Measurements from ENCODE around the gene GAMT. TPM values are rescaled to one million over a fixed set of nuclear protein-coding genes. Genes with fewer than 3 reads are reported as not detected.

Gene GAMT
- total and polyA plus RNA-seq, 2 experiments from 2014 or later = 21.5 to 36.9 TPM

- TF ChIP-seq EZH2 (IDR thresholded peaks at IDR 0.05; ENCODE audit: low read depth, unreplicated experiment) = no peak
- TF ChIP-seq ZNF114 (CRISPR knock-in tag; IDR thresholded peaks at IDR 0.05) = no peak
- TF ChIP-seq ZNF331 (CRISPR knock-in tag; IDR thresholded peaks at IDR 0.05; ENCODE audit: low read depth) = 0 out of 2 replicates have a peak, but pooled peaks have one; percentile 18
- TF ChIP-seq JUNB (IDR thresholded peaks at IDR 0.05; ENCODE audit: unreplicated experiment) = no peak
- TF ChIP-seq NANOG (IDR thresholded peaks at IDR 0.05; ENCODE audit: borderline replicate concordance) = no peak
- TF ChIP-seq REST (IDR thresholded peaks at IDR 0.05; ENCODE audit: unreplicated experiment) = no peak
- TF ChIP-seq ZNF462 (CRISPR knock-in tag; IDR thresholded peaks at IDR 0.05) = no peak
- TF ChIP-seq EZH2phosphoT487 (IDR thresholded peaks at IDR 0.05; ENCODE audit: unreplicated experiment) = no peak
- peak; percentile 69 for TF ChIP-seq POLR2AphosphoS5 (IDR thresholded peaks at IDR 0.05; ENCODE audit: low read depth)
- TF ChIP-seq CREB1 (CRISPR knock-in tag; IDR thresholded peaks at IDR 0.05; ENCODE audit: low read depth) = peak; percentile 84
- TF ChIP-seq STAT1 (IDR thresholded peaks at IDR 0.05; ENCODE audit: unreplicated experiment) = no peak
- TF ChIP-seq ETS1 (IDR thresholded peaks at IDR 0.05) = peak; percentile 73
- TF ChIP-seq, protein P1, sequence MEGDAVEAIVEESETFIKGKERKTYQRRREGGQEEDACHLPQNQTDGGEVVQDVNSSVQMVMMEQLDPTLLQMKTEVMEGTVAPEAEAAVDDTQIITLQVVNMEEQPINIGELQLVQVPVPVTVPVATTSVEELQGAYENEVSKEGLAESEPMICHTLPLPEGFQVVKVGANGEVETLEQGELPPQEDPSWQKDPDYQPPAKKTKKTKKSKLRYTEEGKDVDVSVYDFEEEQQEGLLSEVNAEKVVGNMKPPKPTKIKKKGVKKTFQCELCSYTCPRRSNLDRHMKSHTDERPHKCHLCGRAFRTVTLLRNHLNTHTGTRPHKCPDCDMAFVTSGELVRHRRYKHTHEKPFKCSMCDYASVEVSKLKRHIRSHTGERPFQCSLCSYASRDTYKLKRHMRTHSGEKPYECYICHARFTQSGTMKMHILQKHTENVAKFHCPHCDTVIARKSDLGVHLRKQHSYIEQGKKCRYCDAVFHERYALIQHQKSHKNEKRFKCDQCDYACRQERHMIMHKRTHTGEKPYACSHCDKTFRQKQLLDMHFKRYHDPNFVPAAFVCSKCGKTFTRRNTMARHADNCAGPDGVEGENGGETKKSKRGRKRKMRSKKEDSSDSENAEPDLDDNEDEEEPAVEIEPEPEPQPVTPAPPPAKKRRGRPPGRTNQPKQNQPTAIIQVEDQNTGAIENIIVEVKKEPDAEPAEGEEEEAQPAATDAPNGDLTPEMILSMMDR (conservative IDR thresholded peaks at IDR 0.05; ENCODE audit: low read depth in 2 of 2) = peak in 1 of 2 experiments; percentile 33; a peak in 1 of 4 replicates
- Histone ChIP-seq H3F3A (replicated peaks; ENCODE audit: low read depth) (0 out of 2 replicates have a peak, but pooled peaks cover 8% of the 10 kb centered on the region), H3K4me2 (peak within 1 kb of the TSS; percentile 96), H3K36me3 (ENCODE audit: insufficient read depth) (no peaks in the 10 kb centered on the region; the same call in 1 of the 2 replicates), H3K4me3 (peak within 1 kb of the TSS; percentile 90), H3K79me2 (replicated peaks; ENCODE audit: insufficient read depth) (peaks cover 15% of the 10 kb centered on the region), H2AFZ (no peak within 1 kb of the TSS), H3K27ac (ENCODE audit: low read depth) (0 out of 2 replicates have a peak within 1 kb of the TSS, but pooled peaks have one; percentile 79), H3K27me3 (ENCODE audit: insufficient read depth) (no peaks in the 10 kb centered on the region), H4K20me1 (replicated peaks; ENCODE audit: insufficient read depth) (peaks cover 2% of the 10 kb centered on the region; the same call in 1 of the 2 replicates), H3K9me2 (ENCODE audit: insufficient read depth) (no peaks in the 10 kb centered on the region), H3K4me1 (ENCODE audit: insufficient read depth) (peaks cover 16% of the 10 kb centered on the region; the same call in 1 of the 2 replicates)
- ATAC-seq (peak; percentile 79), DNase-seq (ENCODE audit: low spot score) (peak; percentile 93)
- Mint-ChIP-seq H3K4me1 (peaks cover 13% of the 10 kb centered on the region), H3K27ac (peak within 1 kb of the TSS; percentile 93), H3K4me3 (peak within 1 kb of the TSS; percentile 73), H3K9me3 (peaks cover 5% of the 10 kb centered on the region), H3K36me3 (ENCODE audit: low read depth) (peaks cover 7% of the 10 kb centered on the region), H3K27me3 (ENCODE audit: insufficient read depth, low read depth, poor library complexity) (peaks cover 23% of the 10 kb centered on the region)
Measured at GRCh38 chr19:1383312-1384084, 17.8 kb downstream of the GAMT start, which contains the start of gene NDUFS7. Gene NDUFS7, plus strand, starts transcription at chr19:1383907. Its CDS starts 20 bp downstream, at chr19:1383927.

Measured in GM23338 (cell line).